ENCODE data around the gene LRP3.

DNA sequence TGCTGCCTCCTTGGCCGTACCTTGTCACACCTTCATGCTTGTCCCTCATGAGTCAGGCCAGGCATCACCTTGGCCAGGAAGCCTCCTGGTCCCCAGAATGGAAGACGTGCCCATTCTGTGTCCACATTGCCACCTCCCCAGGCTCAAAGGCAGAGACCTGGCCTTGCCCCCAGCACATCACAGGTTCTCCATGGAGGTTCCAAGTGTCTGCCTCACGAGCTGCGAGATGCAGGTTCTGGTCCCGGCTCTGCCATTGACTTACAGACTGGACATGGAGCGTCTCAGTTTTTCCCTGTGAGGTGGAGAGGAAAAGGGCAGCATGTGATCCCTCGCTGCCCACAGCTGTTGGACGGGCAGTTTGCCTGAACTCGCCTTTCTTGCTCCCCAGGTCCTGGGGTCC is 40.6 kb downstream of the LRP3 start:
- TF ChIP-seq, protein P1, sequence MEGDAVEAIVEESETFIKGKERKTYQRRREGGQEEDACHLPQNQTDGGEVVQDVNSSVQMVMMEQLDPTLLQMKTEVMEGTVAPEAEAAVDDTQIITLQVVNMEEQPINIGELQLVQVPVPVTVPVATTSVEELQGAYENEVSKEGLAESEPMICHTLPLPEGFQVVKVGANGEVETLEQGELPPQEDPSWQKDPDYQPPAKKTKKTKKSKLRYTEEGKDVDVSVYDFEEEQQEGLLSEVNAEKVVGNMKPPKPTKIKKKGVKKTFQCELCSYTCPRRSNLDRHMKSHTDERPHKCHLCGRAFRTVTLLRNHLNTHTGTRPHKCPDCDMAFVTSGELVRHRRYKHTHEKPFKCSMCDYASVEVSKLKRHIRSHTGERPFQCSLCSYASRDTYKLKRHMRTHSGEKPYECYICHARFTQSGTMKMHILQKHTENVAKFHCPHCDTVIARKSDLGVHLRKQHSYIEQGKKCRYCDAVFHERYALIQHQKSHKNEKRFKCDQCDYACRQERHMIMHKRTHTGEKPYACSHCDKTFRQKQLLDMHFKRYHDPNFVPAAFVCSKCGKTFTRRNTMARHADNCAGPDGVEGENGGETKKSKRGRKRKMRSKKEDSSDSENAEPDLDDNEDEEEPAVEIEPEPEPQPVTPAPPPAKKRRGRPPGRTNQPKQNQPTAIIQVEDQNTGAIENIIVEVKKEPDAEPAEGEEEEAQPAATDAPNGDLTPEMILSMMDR (IDR thresholded peaks at IDR 0.05 in 2 of 3, conservative IDR thresholded peaks at IDR 0.05 in 1 of 3; ENCODE audit: borderline replicate concordance in 1 of 3, insufficient read depth in 1 of 3, low read depth in 2 of 3, low read length in 2 of 3): no peak
- TF ChIP-seq FOSL1 (IDR thresholded peaks at IDR 0.05; ENCODE audit: low read depth) (no peak), EZH2 (IDR thresholded peaks at IDR 0.05) (no peak)
- TF ChIP-seq, protein P2, sequence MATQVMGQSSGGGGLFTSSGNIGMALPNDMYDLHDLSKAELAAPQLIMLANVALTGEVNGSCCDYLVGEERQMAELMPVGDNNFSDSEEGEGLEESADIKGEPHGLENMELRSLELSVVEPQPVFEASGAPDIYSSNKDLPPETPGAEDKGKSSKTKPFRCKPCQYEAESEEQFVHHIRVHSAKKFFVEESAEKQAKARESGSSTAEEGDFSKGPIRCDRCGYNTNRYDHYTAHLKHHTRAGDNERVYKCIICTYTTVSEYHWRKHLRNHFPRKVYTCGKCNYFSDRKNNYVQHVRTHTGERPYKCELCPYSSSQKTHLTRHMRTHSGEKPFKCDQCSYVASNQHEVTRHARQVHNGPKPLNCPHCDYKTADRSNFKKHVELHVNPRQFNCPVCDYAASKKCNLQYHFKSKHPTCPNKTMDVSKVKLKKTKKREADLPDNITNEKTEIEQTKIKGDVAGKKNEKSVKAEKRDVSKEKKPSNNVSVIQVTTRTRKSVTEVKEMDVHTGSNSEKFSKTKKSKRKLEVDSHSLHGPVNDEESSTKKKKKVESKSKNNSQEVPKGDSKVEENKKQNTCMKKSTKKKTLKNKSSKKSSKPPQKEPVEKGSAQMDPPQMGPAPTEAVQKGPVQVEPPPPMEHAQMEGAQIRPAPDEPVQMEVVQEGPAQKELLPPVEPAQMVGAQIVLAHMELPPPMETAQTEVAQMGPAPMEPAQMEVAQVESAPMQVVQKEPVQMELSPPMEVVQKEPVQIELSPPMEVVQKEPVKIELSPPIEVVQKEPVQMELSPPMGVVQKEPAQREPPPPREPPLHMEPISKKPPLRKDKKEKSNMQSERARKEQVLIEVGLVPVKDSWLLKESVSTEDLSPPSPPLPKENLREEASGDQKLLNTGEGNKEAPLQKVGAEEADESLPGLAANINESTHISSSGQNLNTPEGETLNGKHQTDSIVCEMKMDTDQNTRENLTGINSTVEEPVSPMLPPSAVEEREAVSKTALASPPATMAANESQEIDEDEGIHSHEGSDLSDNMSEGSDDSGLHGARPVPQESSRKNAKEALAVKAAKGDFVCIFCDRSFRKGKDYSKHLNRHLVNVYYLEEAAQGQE (IDR thresholded peaks at IDR 0.05; ENCODE audit: low read depth): no peak

Measured in HCT116 (cell line).